SU-DHL-6 (cell line): ENCODE results near the gene IL6R.
"Not testable (repeated sequence)": the region's sequence is repeated elsewhere in the genome, so short reads cannot be mapped to it uniquely, and the experiment has no call there.

ENCODE experiments used
- H2AFZ ChIP-seq: fragments of 200-600 bp; sonication (generic); 2 replicates; pipeline ENCODE4 v1.6.1; 2014; ENCODE audit warnings: low read depth, mild to moderate bottlenecking, moderate library complexity, mixed read lengths, antibody characterized with exemption, low read length; ENCODE audit not compliant: severe bottlenecking
- H3F3A ChIP-seq: fragments of 200-600 bp; shearing (Covaris generic); 2 replicates; pipeline ENCODE4 v1.6.0; 2016; ENCODE audit warnings: antibody characterized with exemption, mild to moderate bottlenecking; ENCODE audit not compliant: insufficient read depth
- H3K27ac ChIP-seq: fragments of 200-600 bp; sonication (generic); 2 replicates; pipeline ENCODE4 v1.5.1; 2016; ENCODE audit warnings: low read depth, mild to moderate bottlenecking, low read length, moderate library complexity, mixed read lengths
- H3K27me3 ChIP-seq: fragments of 200-600 bp; sonication (generic), shearing (Covaris generic); 2 replicates; pipeline ENCODE4 v1.6.0; 2014; ENCODE audit warnings: mild to moderate bottlenecking, low read length
- H3K36me3 ChIP-seq: fragments of 200-600 bp; sonication (generic); 2 replicates; pipeline ENCODE4 v1.6.1; 2014; ENCODE audit warnings: mild to moderate bottlenecking, low read length, mixed read lengths
- H3K4me2 ChIP-seq: fragments of 300-600, 200-600 bp; shearing (Covaris generic), sonication (generic); 2 replicates; pipeline ENCODE4 v1.6.0; 2014; ENCODE audit warnings: low read length, low read depth, mild to moderate bottlenecking; ENCODE audit not compliant: poor library complexity, severe bottlenecking
- H3K4me3 ChIP-seq: fragments of 200-600 bp; sonication (generic); 2 replicates; pipeline ENCODE4 v1.5.1; 2014; ENCODE audit warnings: antibody characterized with exemption, low read length, mild to moderate bottlenecking, mixed read lengths; ENCODE audit not compliant: insufficient read depth, poor library complexity, severe bottlenecking
- H3K79me2 ChIP-seq: fragments of 200-600 bp; sonication (generic); 2 replicates; pipeline ENCODE4 v1.6.1; 2014; ENCODE audit warnings: mild to moderate bottlenecking, low read length, moderate library complexity; ENCODE audit not compliant: insufficient read depth
- H3K9ac ChIP-seq: fragments of 200-600 bp; sonication (generic); 2 replicates; pipeline ENCODE4 v1.7.0; 2014; ENCODE audit warnings: mild to moderate bottlenecking, low read length
- H3K9me2 ChIP-seq: fragments of 200-600 bp; sonication (generic); replicated peaks from 2 replicates; pipeline ENCODE4 v1.6.1; 2014; ENCODE audit warnings: low read length; ENCODE audit not compliant: insufficient read depth
- H3K9me3 ChIP-seq: fragments of 200-600 bp; sonication (generic); 2 replicates; pipeline ENCODE4 v1.6.1; 2014; ENCODE audit warnings: low read length, mixed read lengths; ENCODE audit not compliant: insufficient read depth
- H4K20me1 ChIP-seq: fragments of 200-600 bp; sonication (generic); 2 replicates; pipeline ENCODE4 v1.6.1; 2014; ENCODE audit warnings: low read depth, mild to moderate bottlenecking, antibody characterized with exemption, low read length, moderate library complexity, mixed read lengths
- EZH2phosphoT487 ChIP-seq: fragments of 200-600 bp; sonication (generic), shearing (Covaris generic); conservative IDR thresholded peaks from 2 replicates; pipeline ENCODE4 v1.6.1; 2018; ENCODE audit warnings: mild to moderate bottlenecking, antibody characterized with exemption, low read length, moderate library complexity, mixed read lengths
- TF ChIP-seq, protein P1 (sequence below): fragments of 200-600 bp; sonication (generic); IDR thresholded peaks from one replicate; pipeline ENCODE4 v1.5.1; 2017; ENCODE audit warnings: antibody characterized with exemption, mild to moderate bottlenecking, low read length, moderate library complexity; ENCODE audit not compliant: insufficient read depth, poor library complexity, severe bottlenecking

Gene IL6R

DNA sequence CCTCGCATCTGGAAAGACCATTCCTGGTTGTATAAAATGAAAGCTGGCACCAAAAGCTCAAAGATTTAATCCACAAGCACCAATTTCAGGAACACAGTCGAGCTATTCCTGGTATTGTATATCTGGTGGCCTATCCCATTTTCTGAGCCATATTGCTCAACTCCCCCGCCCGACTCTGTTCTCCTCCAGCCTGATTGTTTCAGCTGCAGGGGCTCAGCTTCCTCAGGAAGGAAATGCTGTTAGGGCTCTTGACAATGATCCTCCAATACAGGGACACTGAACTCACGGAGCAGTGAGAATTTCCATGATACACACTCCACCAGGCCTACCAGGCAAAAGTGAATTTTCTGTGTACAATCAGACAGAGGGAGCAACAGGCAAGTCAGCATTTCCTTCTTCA is 80.0 kb downstream of the IL6R start:
- no peaks in the 10 kb centered on the region for H3K36me3 ChIP-seq
- H4K20me1 ChIP-seq = no peaks in the 10 kb centered on the region
- H3K9me3 ChIP-seq = no peaks in the 10 kb centered on the region
- no peak overlapping the region for H3K4me2 ChIP-seq
- no peak for TF ChIP-seq EZH2phosphoT487
- TF ChIP-seq, protein P1, sequence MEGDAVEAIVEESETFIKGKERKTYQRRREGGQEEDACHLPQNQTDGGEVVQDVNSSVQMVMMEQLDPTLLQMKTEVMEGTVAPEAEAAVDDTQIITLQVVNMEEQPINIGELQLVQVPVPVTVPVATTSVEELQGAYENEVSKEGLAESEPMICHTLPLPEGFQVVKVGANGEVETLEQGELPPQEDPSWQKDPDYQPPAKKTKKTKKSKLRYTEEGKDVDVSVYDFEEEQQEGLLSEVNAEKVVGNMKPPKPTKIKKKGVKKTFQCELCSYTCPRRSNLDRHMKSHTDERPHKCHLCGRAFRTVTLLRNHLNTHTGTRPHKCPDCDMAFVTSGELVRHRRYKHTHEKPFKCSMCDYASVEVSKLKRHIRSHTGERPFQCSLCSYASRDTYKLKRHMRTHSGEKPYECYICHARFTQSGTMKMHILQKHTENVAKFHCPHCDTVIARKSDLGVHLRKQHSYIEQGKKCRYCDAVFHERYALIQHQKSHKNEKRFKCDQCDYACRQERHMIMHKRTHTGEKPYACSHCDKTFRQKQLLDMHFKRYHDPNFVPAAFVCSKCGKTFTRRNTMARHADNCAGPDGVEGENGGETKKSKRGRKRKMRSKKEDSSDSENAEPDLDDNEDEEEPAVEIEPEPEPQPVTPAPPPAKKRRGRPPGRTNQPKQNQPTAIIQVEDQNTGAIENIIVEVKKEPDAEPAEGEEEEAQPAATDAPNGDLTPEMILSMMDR = no peak
- no peak overlapping the region for H2AFZ ChIP-seq
- H3K27me3 ChIP-seq = no peaks in the 10 kb centered on the region
- H3F3A ChIP-seq = 0 out of 2 replicates have a peak, but pooled peaks cover 3% of the 10 kb centered on the region
- no peaks in the 10 kb centered on the region for H3K9me2 ChIP-seq
- H3K9ac ChIP-seq = no peak overlapping the region
- no peaks in the 10 kb centered on the region for H3K79me2 ChIP-seq
- H3K27ac ChIP-seq = no peak overlapping the region
- no peak overlapping the region for H3K4me3 ChIP-seq

DNA sequence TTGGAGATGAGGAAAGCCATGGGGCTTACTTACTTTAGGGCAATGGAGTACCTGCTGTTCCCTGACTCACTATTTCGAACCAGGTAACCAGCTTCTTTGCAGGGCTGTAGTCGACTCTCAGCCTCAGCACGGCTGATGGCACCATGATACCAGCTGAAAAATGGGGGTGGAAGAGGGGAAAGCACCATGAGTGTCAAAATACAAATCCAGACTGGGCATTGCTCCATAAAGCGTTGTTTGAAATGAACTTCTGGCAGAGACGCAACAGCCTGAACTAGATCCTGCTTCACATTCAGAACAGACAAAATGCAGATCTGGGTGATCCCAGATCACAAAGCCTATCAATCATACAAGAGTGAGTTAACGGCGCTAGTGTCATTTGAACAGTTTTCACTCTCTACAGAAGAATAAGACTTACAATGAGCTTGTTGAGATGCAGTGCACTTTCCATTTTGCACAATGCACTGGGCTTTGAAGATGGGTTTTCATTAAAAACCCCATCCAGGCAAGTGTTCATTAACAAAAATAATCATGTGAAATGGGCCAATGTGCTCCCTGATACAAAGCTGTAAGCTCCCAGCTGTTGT is 80.9 kb downstream of the IL6R start:
- no peaks in the 10 kb centered on the region for H3K9me3 ChIP-seq
- no peak overlapping the region for H2AFZ ChIP-seq
- H3K9me2 ChIP-seq = no peaks in the 10 kb centered on the region
- no peaks in the 10 kb centered on the region for H3K27me3 ChIP-seq
- H3K27ac ChIP-seq = no peak overlapping the region
- H3K79me2 ChIP-seq = no peaks in the 10 kb centered on the region
- no peaks in the 10 kb centered on the region for H4K20me1 ChIP-seq
- H3K9ac ChIP-seq = no peak overlapping the region
- H3K4me2 ChIP-seq = no peak overlapping the region
- no peak overlapping the region for H3K4me3 ChIP-seq
- no peaks in the 10 kb centered on the region for H3K36me3 ChIP-seq
- no peak for TF ChIP-seq EZH2phosphoT487
- TF ChIP-seq, protein P1 = no peak
- 0 out of 2 replicates have a peak, but pooled peaks cover 3% of the 10 kb centered on the region for H3F3A ChIP-seq

DNA sequence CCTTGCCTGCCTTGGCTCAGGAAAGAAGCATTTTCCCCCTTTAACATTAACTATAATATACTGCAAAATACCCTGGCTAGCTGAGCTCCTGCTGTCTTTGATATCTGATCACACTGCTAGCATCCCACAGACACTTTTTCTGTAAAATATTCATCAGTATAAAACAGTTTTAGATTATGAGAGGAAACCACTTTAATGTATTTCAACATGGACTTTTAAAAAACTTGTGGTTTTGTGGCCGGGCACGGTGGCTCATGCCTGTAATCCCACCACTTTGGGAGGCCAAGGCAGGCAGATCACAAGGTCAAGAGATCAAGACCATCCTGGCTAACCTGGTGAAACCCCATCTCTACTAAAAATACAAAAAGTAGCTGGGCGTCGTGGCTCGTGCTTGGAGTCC is 81.6 kb downstream of the IL6R start:
- not testable (repeated sequence) for H2AFZ ChIP-seq, H3K79me2 ChIP-seq, H3K9me2 ChIP-seq, H3K27me3 ChIP-seq, H4K20me1 ChIP-seq, H3K9me3 ChIP-seq, H3K36me3 ChIP-seq, H3F3A ChIP-seq, H3K4me3 ChIP-seq, H3K9ac ChIP-seq, H3K4me2 ChIP-seq, H3K27ac ChIP-seq

DNA sequence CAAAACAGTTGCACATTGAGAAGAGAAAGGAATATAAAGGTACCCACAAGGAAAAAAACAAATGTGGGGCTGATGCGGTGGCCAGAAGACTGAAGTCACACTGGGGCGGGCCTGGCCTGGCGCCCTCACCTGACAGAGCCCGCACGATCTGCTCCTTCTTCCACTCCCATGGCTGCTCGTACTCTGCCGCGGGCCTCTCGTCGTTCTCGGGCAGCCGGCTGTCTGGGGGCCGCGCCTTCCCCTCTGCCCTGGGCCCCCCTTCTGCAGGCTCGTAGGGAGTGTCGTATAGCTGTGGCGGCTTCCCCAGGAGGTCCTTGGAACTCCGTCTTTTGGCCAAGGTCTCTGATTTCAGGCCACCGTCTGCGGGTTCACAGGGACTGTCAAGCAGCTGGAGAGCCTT is 83.8 kb downstream of the IL6R start:
- Histone ChIP-seq H4K20me1 (no peaks in the 10 kb centered on the region), H3F3A (0 out of 2 replicates have a peak, but pooled peaks cover 4% of the 10 kb centered on the region), H3K4me3 (no peak overlapping the region), H2AFZ (no peak overlapping the region), H3K27me3 (no peaks in the 10 kb centered on the region), H3K79me2 (no peaks in the 10 kb centered on the region), H3K9me2 (no peaks in the 10 kb centered on the region), H3K9me3 (no peaks in the 10 kb centered on the region), H3K4me2 (no peak overlapping the region), H3K27ac (no peak overlapping the region), H3K9ac (no peak overlapping the region), H3K36me3 (no peaks in the 10 kb centered on the region)
- TF ChIP-seq, protein P1 = no peak
